Posterior cingulate gyrus (tissue), 11 donors: Measurements from ENCODE around the gene PCYT2.
A peak's percentile ranks its signal among the peaks of the same experiment; 100 is the strongest.

Experiments
- DNase-seq, 10 donors: peaks; one replicate each; pipeline versions ENCODE4 v3.0.0 to v3.0.0-alpha.2; 2020 to 2021; ENCODE audit warnings: mixed read lengths in 3 of 10
- intact Hi-C: fragments of 100-400 bp; cut with DNase I; formaldehyde crosslinking; loops from one replicate; pipeline ENCODE4 v1.15.1; 2023

PCYT2 gene

GRCh38 chr17:81947189-81947588, 36.0 kb upstream of the PCYT2 start, which contains the start of gene MYADML2:
MYADML2 (minus strand) TSS chr17:81947233; CDS start chr17:81941741, 5,492 bp downstream.
- intact Hi-C loops = no loop called here

GRCh38 chr17:81944858-81945257, 33.7 kb upstream of the PCYT2 start:
- DNase-seq = no peak
- intact Hi-C loops = no loop called here

More at GRCh38 chr17:81947189-81947588, 36.0 kb upstream of the PCYT2 start, which contains the start of gene MYADML2:
- peak in 1 of 10 donors; percentile 78 for DNase-seq

GRCh38 chr17:81942167-81942553, 31.0 kb upstream of the PCYT2 start:
- DNase-seq = no peak
- intact Hi-C loops = no loop called here

- peak in 6 of 10 donors; percentile 37 to 92 (median 64) for DNase-seq
Measured at GRCh38 chr17:81941484-81942166, 30.4 kb upstream of the PCYT2 start.

GRCh38 chr17:81940538-81941483, 29.6 kb upstream of the PCYT2 start:
- peak in 1 of 10 donors; percentile 82 for DNase-seq
- intact Hi-C loops = no loop called here

More at GRCh38 chr17:81941484-81942166, 30.4 kb upstream of the PCYT2 start:
- intact Hi-C loops = no loop called here

GRCh38 chr17:81939881-81940385, 28.7 kb upstream of the PCYT2 start:
- intact Hi-C loops = no loop called here

GRCh38 chr17:81939218-81939617, 28.0 kb upstream of the PCYT2 start:
- no peak for DNase-seq
- intact Hi-C loops = no loop called here

More at GRCh38 chr17:81939881-81940385, 28.7 kb upstream of the PCYT2 start:
- DNase-seq = peak; percentile 33 to 97 (median 80)

GRCh38 chr17:81935709-81936084, 24.5 kb upstream of the PCYT2 start:
- intact Hi-C loops = no loop called here
- DNase-seq = no peak

GRCh38 chr17:81934850-81935708, 23.9 kb upstream of the PCYT2 start:
- intact Hi-C loops = no loop called here
- DNase-seq = no peak

GRCh38 chr17:81934098-81934757, 23.0 kb upstream of the PCYT2 start:
- DNase-seq = no peak

GRCh38 chr17:81933178-81933699, 22.0 kb upstream of the PCYT2 start:
- DNase-seq = no peak
- intact Hi-C loops = no loop called here

More at GRCh38 chr17:81934098-81934757, 23.0 kb upstream of the PCYT2 start:
- intact Hi-C loops = no loop called here

GRCh38 chr17:81932333-81932983, 21.3 kb upstream of the PCYT2 start:
- no peak for DNase-seq
- intact Hi-C loops = no loop called here

- no peak for DNase-seq
- intact Hi-C loops = no loop called here
Measured at GRCh38 chr17:81931557-81932332, 20.5 kb upstream of the PCYT2 start.

- intact Hi-C loops = no loop called here
- DNase-seq = no peak
Measured at GRCh38 chr17:81931189-81931556, 20.0 kb upstream of the PCYT2 start.

- DNase-seq = no peak
- intact Hi-C loops = no loop called here
Measured at GRCh38 chr17:81930142-81931125, 19.2 kb upstream of the PCYT2 start.

GRCh38 chr17:81929253-81930141, 18.3 kb upstream of the PCYT2 start:
- DNase-seq = no peak
- intact Hi-C loops = no loop called here
